Effector memory CD4-positive, alpha-beta T cell (primary cell): Measurements from ENCODE around the gene NLRP12.
"Not testable (repeated sequence)": the region's sequence is repeated elsewhere in the genome, so short reads cannot be mapped to it uniquely, and the experiment has no call there.

Source experiments
- DNase-seq, 3 donors: peaks; one replicate each; pipeline ENCODE4 v3.0.0-alpha.2; 2020
- H3K27ac ChIP-seq: 2 replicates; pipeline ENCODE4 v1.7.0; 2013; ENCODE audit warnings: mild to moderate bottlenecking, low read length, moderate library complexity; ENCODE audit not compliant: insufficient read depth, poor library complexity, severe bottlenecking
- H3K27me3 ChIP-seq: replicated peaks from 2 replicates; pipeline ENCODE4 v1.7.0; 2013; ENCODE audit warnings: mild to moderate bottlenecking, low read length; ENCODE audit not compliant: insufficient read depth, control insufficient read depth, poor library complexity, severe bottlenecking
- H3K36me3 ChIP-seq: 2 replicates; pipeline ENCODE4 v1.7.0; 2013; ENCODE audit warnings: mild to moderate bottlenecking, low read length, moderate library complexity; ENCODE audit not compliant: control insufficient read depth, insufficient read depth
- H3K4me1 ChIP-seq: 2 replicates; pipeline ENCODE4 v1.7.0; 2013; ENCODE audit warnings: low read length, mild to moderate bottlenecking; ENCODE audit not compliant: control insufficient read depth, insufficient read depth, poor library complexity, severe bottlenecking
- H3K4me3 ChIP-seq: 2 replicates; pipeline ENCODE4 v1.7.0; 2013; ENCODE audit warnings: low read length, low read depth, mild to moderate bottlenecking; ENCODE audit not compliant: insufficient read depth, poor library complexity, severe bottlenecking
- H3K9me3 ChIP-seq: 2 replicates; pipeline ENCODE4 v1.7.0; 2013; ENCODE audit warnings: mild to moderate bottlenecking, low read length, moderate library complexity; ENCODE audit not compliant: control insufficient read depth

Gene NLRP12

DNA sequence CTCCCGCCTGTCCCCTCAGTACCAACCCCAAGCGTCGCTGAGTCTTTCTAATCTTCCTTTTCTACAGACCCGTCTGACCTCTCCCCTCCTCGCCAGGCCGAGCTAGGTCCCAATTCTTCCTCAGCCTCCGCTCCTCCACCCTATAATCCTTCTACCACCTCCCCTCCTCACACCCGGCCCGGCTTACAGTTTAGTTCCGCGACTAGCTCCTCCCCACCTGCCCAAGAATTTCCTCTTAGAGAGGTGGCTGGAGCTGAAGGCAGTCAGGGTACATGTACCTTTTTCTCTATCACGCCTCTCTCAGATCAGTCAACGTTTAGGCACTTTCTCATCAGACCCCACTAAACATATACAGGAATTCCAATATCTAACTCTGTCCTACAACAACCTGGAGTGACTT lies 8.7 kb upstream of the NLRP12 start:
- not testable (repeated sequence) for H3K27ac ChIP-seq, H3K4me3 ChIP-seq, H3K36me3 ChIP-seq, DNase-seq, H3K9me3 ChIP-seq, H3K27me3 ChIP-seq, H3K4me1 ChIP-seq

DNA sequence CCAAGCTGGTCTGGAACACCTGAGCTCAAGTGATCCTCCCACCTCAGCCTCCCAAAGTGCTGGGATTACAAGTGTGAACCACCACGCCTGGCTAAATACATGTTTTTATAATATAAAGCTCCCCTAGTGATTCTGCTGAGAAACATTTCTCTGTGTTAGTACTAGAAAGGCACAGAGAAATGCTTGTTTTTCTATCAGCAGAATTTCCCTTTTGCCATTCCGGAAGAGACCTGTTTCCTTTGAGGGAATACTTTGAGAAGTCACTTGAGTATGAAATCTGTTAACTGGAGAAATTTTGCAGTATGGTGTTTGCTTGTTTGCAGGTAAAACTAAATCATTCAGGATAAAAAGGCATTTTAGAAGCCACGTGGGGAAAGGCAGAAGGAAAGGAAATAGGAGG lies 4.4 kb upstream of the NLRP12 start:
- no peak for DNase-seq
- H3K36me3 ChIP-seq = no peaks in the 10 kb centered on the region
- H3K27me3 ChIP-seq = no peaks in the 10 kb centered on the region
- no peak overlapping the region for H3K27ac ChIP-seq
- H3K4me1 ChIP-seq = no peaks in the 10 kb centered on the region
- H3K4me3 ChIP-seq = no peak overlapping the region
- no peaks in the 10 kb centered on the region for H3K9me3 ChIP-seq

GRCh38 chr19:53826876-53827275 lies 2.8 kb upstream of the NLRP12 start:
- Histone ChIP-seq H3K4me1 (no peaks in the 10 kb centered on the region), H3K36me3 (no peaks in the 10 kb centered on the region), H3K27ac (no peak overlapping the region), H3K4me3 (no peak overlapping the region), H3K9me3 (no peaks in the 10 kb centered on the region), H3K27me3 (no peaks in the 10 kb centered on the region)
- no peak for DNase-seq

GRCh38 chr19:53823380-53824120 lies 564 bp downstream of the NLRP12 start:
- Histone ChIP-seq H3K9me3 (no peaks in the 10 kb centered on the region), H3K36me3 (no peaks in the 10 kb centered on the region), H3K4me1 (no peaks in the 10 kb centered on the region), H3K4me3 (no peak overlapping the region), H3K27ac (no peak overlapping the region), H3K27me3 (no peaks in the 10 kb centered on the region)
- no peak for DNase-seq

DNA sequence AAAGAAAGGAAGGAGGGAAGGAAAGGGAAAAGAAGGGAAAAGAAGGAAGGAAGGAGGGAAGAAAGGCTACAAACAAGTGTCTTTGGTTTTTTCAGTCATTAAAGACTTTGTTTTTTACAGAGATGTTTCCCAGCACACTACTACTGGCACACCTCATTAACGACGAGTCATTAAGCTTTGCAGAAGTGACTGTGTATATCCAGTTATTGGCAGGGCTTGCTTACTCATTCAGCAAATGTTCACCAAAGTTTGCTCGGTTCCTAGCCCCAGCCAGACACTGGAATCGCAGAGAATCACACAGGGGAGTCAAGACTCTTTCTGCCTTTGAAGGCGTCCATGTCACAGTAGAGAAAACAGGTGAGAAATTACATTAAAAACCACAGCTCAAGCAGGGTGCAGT lies 4.3 kb downstream of the NLRP12 start:
- no peak overlapping the region for H3K27ac ChIP-seq
- DNase-seq = no peak

GRCh38 chr19:53818756-53819155 lies 5.4 kb downstream of the NLRP12 start:
- H3K4me3 ChIP-seq = no peak overlapping the region
- no peaks in the 10 kb centered on the region for H3K9me3 ChIP-seq
- H3K4me1 ChIP-seq = no peaks in the 10 kb centered on the region
- no peaks in the 10 kb centered on the region for H3K27me3 ChIP-seq
- DNase-seq = no peak
- H3K27ac ChIP-seq = no peak overlapping the region
- no peaks in the 10 kb centered on the region for H3K36me3 ChIP-seq

More for the DNA sequence above, 4.3 kb downstream of the NLRP12 start:
- Histone ChIP-seq H3K4me3 (no peak overlapping the region), H3K4me1 (no peaks in the 10 kb centered on the region), H3K9me3 (no peaks in the 10 kb centered on the region), H3K36me3 (no peaks in the 10 kb centered on the region), H3K27me3 (no peaks in the 10 kb centered on the region)

GRCh38 chr19:53813996-53814395 lies 10.1 kb downstream of the NLRP12 start:
- Histone ChIP-seq H3K36me3 (no peaks in the 10 kb centered on the region), H3K4me1 (no peaks in the 10 kb centered on the region), H3K27ac (no peak overlapping the region), H3K9me3 (no peaks in the 10 kb centered on the region), H3K27me3 (no peaks in the 10 kb centered on the region), H3K4me3 (no peak overlapping the region)
- DNase-seq = no peak

DNA sequence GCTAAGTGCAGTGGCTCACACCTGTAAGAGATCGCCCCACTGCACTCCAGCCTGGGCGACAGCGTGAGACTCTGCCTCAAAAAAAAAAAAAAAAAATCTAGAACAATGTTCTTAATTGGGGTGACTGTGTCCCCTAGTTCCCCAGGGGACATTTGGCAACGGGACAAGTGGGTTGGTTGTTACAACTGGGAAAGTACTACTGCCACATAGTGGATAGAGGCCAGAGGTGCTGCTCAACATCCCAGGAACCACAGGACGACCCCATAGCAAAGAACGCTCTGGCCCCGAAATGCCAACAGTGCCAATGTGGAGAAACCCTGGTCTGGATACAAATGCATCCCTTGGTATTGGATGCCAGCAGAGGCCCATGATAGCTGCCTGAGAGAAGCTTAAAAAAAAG lies 11.8 kb downstream of the NLRP12 start:
- Histone ChIP-seq H3K9me3 (no peaks in the 10 kb centered on the region), H3K27me3 (no peaks in the 10 kb centered on the region), H3K4me1 (no peaks in the 10 kb centered on the region), H3K27ac (no peak overlapping the region), H3K4me3 (no peak overlapping the region), H3K36me3 (no peaks in the 10 kb centered on the region)
- DNase-seq = no peak

DNA sequence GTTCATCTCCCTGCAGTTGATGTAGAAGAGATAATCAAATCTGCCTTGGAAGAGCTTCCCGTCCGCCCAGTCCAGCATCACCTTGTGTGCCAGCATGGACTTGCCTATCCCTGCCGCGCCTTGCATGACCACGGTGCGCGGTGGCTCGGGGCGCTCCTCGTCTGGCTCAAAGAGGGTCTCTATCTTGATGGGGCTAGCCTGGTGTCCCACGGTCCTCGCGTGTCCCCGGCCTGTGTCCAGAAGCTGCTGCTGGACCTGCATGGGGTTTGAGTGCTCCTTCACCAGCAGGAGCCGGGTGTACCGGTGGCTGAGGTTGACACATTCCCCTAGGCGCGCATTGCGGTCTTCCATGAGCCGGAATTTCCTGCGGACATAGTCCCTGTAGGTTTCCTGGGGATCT lies 13.2 kb downstream of the NLRP12 start:
- DNase-seq = no peak
- Histone ChIP-seq H3K4me3 (no peak overlapping the region), H3K4me1 (no peaks in the 10 kb centered on the region), H3K9me3 (no peaks in the 10 kb centered on the region), H3K27me3 (no peaks in the 10 kb centered on the region), H3K36me3 (no peaks in the 10 kb centered on the region), H3K27ac (no peak overlapping the region)

GRCh38 chr19:53810187-53810546 lies 13.9 kb downstream of the NLRP12 start:
- Histone ChIP-seq H3K27ac (no peak overlapping the region), H3K36me3 (no peaks in the 10 kb centered on the region), H3K4me1 (no peaks in the 10 kb centered on the region), H3K27me3 (no peaks in the 10 kb centered on the region), H3K4me3 (no peak overlapping the region), H3K9me3 (no peaks in the 10 kb centered on the region)
- DNase-seq = no peak
